HG03565 (cell line): ENCODE measurements around the gene TMEM19.

Source experiments
- ATAC-seq: cut with Tn5 transposase; IDR thresholded peaks from one replicate; pipeline ENCODE4 v1.9.1; 2021; ENCODE audit warnings: mild to moderate bottlenecking, moderate library complexity; ENCODE audit not compliant: unreplicated experiment

Gene TMEM19

GRCh38 chr12:71710276-71711125 is 24.6 kb downstream of the TMEM19 start:
- ATAC-seq, result no peak

- no peak for ATAC-seq
These were observed 32.7 kb downstream of the TMEM19 start for GRCh38 chr12:71718611-71719010.

DNA sequence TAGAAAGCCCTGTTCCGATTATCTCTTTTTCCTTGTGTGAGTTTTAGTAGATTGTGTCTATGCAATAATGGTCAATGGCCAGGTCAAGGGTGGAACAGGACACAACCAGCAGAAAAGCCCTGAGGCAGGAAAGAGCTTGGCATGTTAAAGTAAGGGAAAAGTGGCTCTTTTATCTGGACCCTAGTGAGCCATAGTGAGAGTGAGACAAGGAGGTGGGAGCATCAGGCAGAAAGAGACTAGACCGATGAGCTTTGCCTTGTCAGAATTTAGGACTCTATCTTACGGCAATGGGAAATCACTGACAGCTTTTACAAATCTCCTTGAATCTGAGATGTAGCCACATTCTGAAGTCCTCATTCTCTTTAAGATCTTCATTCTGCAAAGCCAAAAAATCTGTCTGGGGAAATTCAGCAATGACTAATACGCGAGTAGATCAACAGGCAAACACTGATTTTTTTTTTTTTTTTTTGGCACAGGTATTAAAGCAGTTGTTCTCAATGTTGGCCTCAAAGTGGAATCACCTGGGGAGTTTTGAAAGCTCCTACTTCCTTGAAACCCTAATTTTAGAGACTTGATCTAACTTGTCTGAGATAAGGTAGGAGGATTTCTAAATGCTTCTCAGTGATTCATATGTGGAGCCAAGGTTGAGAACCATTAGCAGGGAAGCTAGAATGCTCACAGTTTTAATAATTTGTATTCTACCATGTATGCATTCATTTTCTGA is 33.9 kb downstream of the TMEM19 start:
- ATAC-seq, result no peak

DNA sequence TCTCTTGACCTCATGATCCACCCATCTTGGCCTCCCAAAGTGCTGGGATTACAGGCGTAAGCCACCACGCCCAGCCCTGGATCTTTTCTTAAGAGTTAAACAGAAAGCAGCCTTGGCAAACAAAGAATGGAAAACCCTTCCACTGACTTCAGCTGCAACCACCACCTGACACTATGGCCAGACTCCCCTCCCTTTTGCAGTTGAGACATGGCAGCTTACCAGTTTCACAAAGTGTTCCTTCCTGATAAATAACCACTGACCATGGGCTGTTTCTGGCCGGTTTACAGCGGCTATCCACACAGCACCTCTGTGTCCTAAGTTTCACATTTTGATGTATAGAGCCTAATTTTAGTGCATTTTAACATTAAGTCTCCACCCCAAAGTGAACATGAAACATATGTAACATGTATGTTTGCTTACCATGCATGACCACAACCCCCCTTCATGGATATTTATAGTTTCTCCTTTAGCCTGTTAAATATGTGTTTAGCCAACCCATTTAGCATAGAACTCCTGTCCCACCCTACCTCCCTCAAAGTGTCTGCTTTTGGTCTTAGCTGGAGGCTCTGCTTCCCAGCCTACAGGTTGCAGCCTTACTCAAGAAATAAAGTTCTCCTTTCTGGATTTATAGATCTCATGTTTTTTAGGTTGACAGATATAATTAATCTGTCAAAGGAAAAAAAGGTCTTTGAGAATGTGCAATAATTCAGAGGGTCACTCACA is 36.1 kb downstream of the TMEM19 start:
- no peak for ATAC-seq

DNA sequence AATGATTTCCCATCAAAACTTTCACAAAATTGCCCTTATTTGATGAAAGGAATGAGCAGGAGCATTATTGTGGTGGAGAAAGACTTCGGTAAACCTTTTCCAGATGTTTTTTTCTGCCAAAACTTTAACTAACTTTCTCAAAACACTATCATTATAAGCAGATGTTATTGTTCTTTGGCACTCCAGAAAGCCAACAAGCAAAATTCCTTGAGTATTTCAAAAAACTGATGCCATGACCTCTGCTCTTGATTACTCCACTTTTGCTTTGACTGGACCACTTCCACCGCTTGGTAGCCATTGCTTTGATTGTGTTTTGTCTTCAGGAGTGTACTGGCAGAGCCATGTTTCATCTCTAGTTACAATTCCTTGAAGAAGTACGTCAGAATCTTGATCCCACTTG is 39.1 kb downstream of the TMEM19 start:
- no peak for ATAC-seq

GRCh38 chr12:71726548-71726947 is 40.7 kb downstream of the TMEM19 start:
- no peak for ATAC-seq

DNA sequence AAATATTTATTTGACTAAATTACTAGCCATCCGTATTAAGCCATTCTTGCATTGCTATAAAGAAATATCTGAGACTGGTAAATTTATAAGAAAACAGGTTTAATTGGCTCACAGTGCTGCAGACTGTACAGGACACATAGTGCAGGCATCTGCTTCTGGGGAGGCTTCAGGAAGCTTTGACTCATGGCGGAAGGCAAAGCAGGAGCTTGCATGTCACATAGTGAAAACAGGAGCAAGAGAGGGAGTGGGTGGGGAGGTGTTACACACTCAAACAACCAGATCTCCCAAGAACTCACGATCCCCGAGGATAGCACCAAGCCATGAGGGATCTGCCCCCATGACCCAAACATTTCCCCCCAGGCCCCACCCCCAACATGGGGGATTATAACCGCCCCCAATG is 42.1 kb downstream of the TMEM19 start:
- no peak for ATAC-seq

- no peak for ATAC-seq
These were observed 45.1 kb downstream of the TMEM19 start for GRCh38 chr12:71730936-71731335.

DNA sequence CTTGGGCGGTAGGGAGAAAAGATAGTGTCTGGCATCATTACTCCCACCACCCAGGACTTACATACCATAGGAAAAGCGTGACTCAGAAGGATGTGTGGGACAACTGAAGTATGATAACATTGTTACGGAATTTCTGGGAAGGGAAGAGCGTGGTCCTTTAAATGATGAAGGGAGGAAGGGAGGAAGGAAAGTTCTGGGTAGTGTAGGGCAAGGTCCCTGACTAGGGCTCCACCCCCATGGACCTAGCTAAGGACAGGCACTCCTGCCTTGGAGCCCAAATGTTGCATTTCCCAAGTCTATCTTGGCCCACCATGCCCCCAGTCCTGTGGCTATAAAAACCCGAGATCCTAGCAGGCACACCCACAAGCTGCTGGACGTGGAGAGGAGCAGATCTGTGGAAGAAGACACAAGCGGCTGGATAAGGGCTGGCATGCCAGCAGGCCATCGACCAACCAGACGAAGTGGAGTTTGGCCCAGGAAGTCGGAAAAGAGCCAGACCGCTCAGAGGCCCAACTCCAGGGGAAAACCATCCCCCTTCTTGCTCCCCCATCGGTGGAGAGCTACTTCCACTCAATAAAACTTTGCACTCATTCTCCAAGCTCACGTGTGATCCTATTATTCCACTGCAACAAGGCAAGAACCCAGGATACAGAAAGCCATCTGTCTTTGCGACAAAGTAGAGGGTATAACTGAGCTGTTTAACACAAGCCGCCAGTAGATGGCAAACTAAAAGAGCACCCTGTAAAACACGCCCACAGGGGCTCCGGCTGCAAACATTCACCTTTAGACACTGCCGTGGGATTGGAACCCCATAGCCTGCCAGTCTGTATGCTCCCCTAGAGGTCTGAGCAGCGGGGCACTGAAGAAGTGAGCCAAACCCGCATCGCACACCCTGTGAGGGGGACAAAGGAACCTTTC is 45.8 kb downstream of the TMEM19 start:
- ATAC-seq, result no peak

- no peak for ATAC-seq
These were observed 46.5 kb downstream of the TMEM19 start for GRCh38 chr12:71732357-71732712.

DNA sequence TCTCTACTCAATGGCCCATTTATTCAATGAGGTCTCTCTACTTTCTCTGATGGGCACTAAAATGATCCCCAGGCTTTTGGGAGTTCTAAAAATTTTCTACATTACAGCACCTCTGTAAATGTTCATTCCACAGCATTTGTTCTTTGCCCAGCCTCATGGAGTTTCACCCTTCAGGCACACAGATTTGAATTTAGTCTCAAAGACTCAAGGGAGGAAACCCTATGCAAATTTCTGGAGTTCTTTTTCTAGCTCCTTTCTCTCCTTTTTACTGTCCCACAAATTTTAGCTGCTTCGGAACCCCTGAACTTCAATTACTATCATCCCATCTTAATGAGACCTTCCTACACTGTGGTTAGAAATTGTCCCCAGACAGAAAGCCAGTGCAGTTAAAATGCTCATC is 51.3 kb downstream of the TMEM19 start:
- no peak for ATAC-seq

DNA sequence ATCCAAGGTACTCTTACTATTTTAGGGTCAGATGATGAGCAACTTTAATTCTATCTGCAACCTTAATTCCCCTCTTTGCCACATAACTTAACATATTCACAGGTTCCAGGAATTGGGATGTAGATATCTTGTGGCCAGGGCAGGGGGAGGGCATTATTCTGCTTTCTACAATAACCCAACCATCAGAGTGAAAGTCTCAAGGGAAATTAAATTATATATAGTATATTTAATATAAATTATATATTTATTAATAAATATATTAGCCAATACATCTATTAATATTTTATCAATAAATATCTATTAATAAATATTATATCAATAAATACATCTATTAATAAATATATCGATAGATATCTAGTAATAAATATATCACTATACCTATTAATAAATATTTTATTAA is 57.1 kb downstream of the TMEM19 start:
- no peak for ATAC-seq

- ATAC-seq, result no peak
These were observed 58.8 kb downstream of the TMEM19 start for GRCh38 chr12:71744522-71745300.

- ATAC-seq, result peak; percentile 95
These were observed 61.2 kb downstream of the TMEM19 start for GRCh38 chr12:71746974-71747611.

DNA sequence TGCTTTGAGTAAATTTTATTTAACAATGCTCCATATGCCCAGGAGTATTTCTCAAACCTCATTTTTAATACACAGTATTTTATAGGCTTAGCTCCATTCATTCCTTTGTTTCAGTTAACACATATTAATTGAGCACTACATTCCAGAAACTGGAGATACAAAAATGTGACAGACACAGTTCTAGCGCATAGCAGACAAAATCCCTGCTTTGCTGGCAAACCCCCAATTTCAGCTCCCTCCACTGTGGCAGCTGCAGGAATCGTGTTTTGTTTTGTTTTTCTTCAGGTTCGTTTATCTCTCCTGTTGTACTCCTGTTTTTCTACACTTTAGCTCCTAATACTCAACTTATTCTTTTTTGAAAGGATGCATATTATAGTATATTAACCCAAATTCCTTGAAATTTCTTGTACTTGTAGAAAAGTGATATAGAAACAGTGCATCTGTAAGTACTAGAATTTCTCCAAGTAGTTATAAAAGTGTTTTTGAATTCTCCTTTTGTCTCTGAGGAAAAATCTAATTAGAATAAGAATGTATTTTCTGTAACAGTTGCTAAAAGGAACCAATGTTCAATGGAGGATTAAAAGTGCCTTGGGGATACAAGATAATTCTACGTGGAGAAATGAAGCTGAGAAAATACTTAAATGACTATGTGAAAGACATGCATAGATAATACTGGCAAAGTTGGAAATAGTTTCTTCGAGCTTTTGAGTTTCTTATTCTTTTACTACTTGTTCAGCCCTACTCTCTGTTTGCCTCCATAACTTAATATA is 62.4 kb downstream of the TMEM19 start:
- no peak for ATAC-seq

GRCh38 chr12:71749666-71750065 is 63.8 kb downstream of the TMEM19 start:
- ATAC-seq, result no peak

GRCh38 chr12:71752891-71753290 is 67.0 kb downstream of the TMEM19 start:
- ATAC-seq, result no peak
